Uterus (tissue), 4 donors: ENCODE results near the gene HSCB. TPM values are rescaled to one million over a fixed set of nuclear protein-coding genes. Genes with fewer than 3 reads are reported as not detected.

Experiments
- DNase-seq, 2 donors: peaks; one replicate each; pipeline ENCODE4 v3.0.0-alpha.2; 2019 to 2020
- H3K27ac ChIP-seq, 2 donors: fragments of 200-600 bp; sonication (generic); 1 replicate in 1 of 2; 2 replicates in 1 of 2; pipeline ENCODE4 v1.5.1; 2016 to 2018
- H3K27me3 ChIP-seq, 2 donors: fragments of 200-600 bp; sonication (generic); one replicate each; pipeline ENCODE4 v1.5.1; 2018 to 2019; ENCODE audit warnings: control low read depth in 1 of 2
- H3K36me3 ChIP-seq, 2 donors: fragments of 200-600 bp; sonication (generic); one replicate each; pipeline ENCODE4 v1.5.1; 2019; ENCODE audit warnings: control low read depth in 1 of 2
- H3K4me1 ChIP-seq, 2 donors: fragments of 200-600 bp; sonication (generic); one replicate each; pipeline ENCODE4 v1.5.1; 2018 to 2019; ENCODE audit warnings: control low read depth in 1 of 2
- H3K4me3 ChIP-seq, 2 donors: fragments of 200-600 bp; sonication (generic); 1 replicate in 1 of 2; 2 replicates in 1 of 2; pipeline ENCODE4 v1.5.1; 2018 to 2019; ENCODE audit warnings: mild to moderate bottlenecking in 1 of 2
- H3K9me3 ChIP-seq, 2 donors: fragments of 200-600 bp; sonication (generic); one replicate each; pipeline ENCODE4 v1.5.1; 2019; ENCODE audit warnings: control low read depth in 1 of 2
- CTCF ChIP-seq, 4 experiments: fragments of 200-600 bp in 2 of 4; fragments of 450-650 bp in 2 of 4; sonication (generic) in 2 of 4; IDR thresholded peaks; one replicate each; pipeline ENCODE4 v1.5.1; 2016 to 2019; ENCODE audit warnings: antibody characterized with exemption in 4 of 4, mild to moderate bottlenecking in 2 of 4, moderate library complexity in 1 of 4
- POLR2A ChIP-seq, 2 donors: fragments of 450-650 bp; IDR thresholded peaks; one replicate each; pipeline ENCODE4 v1.6.1; 2016; ENCODE audit warnings: antibody characterized with exemption in 2 of 2, mild to moderate bottlenecking in 1 of 2, moderate library complexity in 1 of 2
- intact Hi-C: fragments of 100-400 bp; cut with DNase I; formaldehyde crosslinking; loops from one replicate; pipeline ENCODE4 v1.15.1; 2023; ENCODE audit warnings: low total_unique reads
- total RNA-seq, 4 donors: library from RNA; depleted of rRNA in 3 of 4; stranded (reverse); fragments of >200 nt in 3 of 4; gene quantifications; one replicate each; pipeline versions ENCODE4 v1.1.0 to v1.2.4, GENCODE V29; 2014 to 2023
- donor health status: DM: yes; HTN: yes; CAD: no.

The HSCB gene
- total RNA-seq, 4 donors from 2014 or later = 13.6 to 52.4 (median 15.9) TPM

GRCh38 chr22:28791124-28791523, 49.3 kb downstream of the HSCB start:
- intact Hi-C loops = no loop called here
- Histone ChIP-seq H3K27ac (no peak overlapping the region), H3K36me3 (no peaks in the 10 kb centered on the region), H3K4me3 (no peak overlapping the region), H3K4me1 (peaks cover 0 to 3% of the 10 kb centered on the region in 2 donors), H3K9me3 (no peaks in the 10 kb centered on the region), H3K27me3 (no peaks in the 10 kb centered on the region)
- TF ChIP-seq POLR2A (IDR thresholded peaks at IDR 0.05) = no peak
- TF ChIP-seq CTCF (IDR thresholded peaks at IDR 0.05) = no peak
- DNase-seq = no peak

- DNase-seq = no peak
- Histone ChIP-seq H3K4me1 (peaks cover 0 to 10% of the 10 kb centered on the region in 2 donors), H3K27me3 (no peaks in the 10 kb centered on the region), H3K27ac (no peak overlapping the region), H3K36me3 (no peaks in the 10 kb centered on the region), H3K9me3 (no peaks in the 10 kb centered on the region), H3K4me3 (no peak overlapping the region)
- no peak for TF ChIP-seq CTCF (IDR thresholded peaks at IDR 0.05)
- TF ChIP-seq POLR2A (IDR thresholded peaks at IDR 0.05) = no peak
- intact Hi-C loops = no loop called here
Observed at GRCh38 chr22:28791841-28792490, 50.1 kb downstream of the HSCB start.

- no peak overlapping the region for H3K4me3 ChIP-seq
- H3K36me3 ChIP-seq = no peaks in the 10 kb centered on the region
- no peak overlapping the region for H3K27ac ChIP-seq
- no peak for TF ChIP-seq CTCF (IDR thresholded peaks at IDR 0.05)
- no peak for TF ChIP-seq POLR2A (IDR thresholded peaks at IDR 0.05)
- DNase-seq = no peak
- no peaks in the 10 kb centered on the region for H3K9me3 ChIP-seq
- peaks cover 4 to 10% of the 10 kb centered on the region in 2 donors for H3K4me1 ChIP-seq
- intact Hi-C loops = no loop called here
- no peaks in the 10 kb centered on the region for H3K27me3 ChIP-seq
Observed at GRCh38 chr22:28792491-28793383, 50.9 kb downstream of the HSCB start.

- TF ChIP-seq CTCF (IDR thresholded peaks at IDR 0.05) (no peak), POLR2A (IDR thresholded peaks at IDR 0.05) (no peak)
- H3K36me3 ChIP-seq = no peaks in the 10 kb centered on the region
Observed at GRCh38 chr22:28793976-28794584, 52.2 kb downstream of the HSCB start.

More at GRCh38 chr22:28793976-28794584, 52.2 kb downstream of the HSCB start:
- peaks cover 4 to 10% of the 10 kb centered on the region in 2 donors for H3K4me1 ChIP-seq
- no peaks in the 10 kb centered on the region for H3K9me3 ChIP-seq
- no peaks in the 10 kb centered on the region for H3K27me3 ChIP-seq
- H3K4me3 ChIP-seq = no peak overlapping the region
- intact Hi-C loops = no loop called here
- H3K27ac ChIP-seq = no peak overlapping the region
- DNase-seq = no peak
